ENCODE data around the gene NCCRP1. TPM values are rescaled to one million over a fixed set of nuclear protein-coding genes. Genes with fewer than 3 reads are reported as not detected.

NCCRP1 gene
- total and polyA plus RNA-seq, 4 donors: 0.05 to 0.97 (median 0.17) TPM

DNA sequence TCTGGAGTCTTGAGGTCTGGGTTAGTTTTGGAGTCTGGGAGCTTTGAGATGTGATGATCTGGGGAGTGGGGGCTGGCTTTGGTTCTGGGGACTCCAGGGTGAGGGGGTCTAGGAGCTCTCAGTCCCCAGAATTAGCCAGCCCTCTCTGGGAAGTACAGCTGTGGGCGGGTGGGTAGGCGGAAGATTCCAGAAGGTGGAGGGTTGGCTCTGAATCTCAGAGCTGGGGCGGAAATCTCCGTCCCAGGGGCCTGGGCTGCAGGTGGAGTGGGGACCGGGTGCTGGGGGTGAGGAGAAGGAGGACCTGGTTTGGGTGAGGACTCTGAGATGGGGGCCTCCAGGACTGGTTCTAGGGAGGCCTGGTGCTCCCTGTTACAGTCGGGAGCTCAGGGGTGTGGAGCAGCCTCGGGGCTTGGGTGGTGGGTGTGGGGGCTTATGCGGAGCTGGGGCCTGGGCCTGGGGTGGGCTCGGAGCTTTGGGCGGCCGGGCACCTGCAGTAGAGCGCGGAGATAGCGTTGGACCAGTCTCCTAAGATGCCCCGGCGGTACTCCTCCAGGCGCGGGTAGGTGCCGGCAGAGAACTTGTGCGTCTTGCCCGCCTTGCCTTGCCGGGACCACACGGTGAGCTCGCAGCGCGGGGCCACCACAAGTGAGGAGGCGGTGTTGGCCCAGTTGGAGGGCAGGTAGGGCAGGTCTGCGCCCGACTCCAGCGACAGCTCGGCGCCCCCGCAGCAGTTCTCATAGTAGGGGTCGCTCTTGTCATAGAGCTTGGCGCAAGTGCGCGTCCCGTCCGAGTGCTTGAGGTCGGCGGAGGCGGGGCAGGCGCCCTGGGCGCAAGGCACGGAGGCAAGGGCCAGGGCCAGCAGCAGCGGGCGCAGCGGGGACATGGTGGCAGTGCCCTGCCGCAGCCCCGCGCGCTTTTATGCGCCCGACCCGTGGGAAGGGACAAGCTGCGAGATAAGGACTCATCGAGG lies 6.9 kb downstream of the NCCRP1 start, which contains the start of gene SYCN:
Gene SYCN, minus strand, starts transcription at position 892 of the 970 bp plus-strand sequence. Its CDS starts 9 bp downstream, at position 883.
- Histone ChIP-seq H3K4me1 (ENCODE audit: control insufficient read depth in 5 of 5, insufficient read depth in 5 of 5, low read length in 5 of 5) (peaks cover 0 to 5% (median 0%) of the 10 kb centered on the region in 5 donors), H3K27ac (ENCODE audit: low read depth in 1 of 2, low read length in 1 of 2) (no peak within 1 kb of the TSS), H3K4me3 (no peak within 1 kb of the TSS), H3K27me3 (ENCODE audit: control insufficient read depth in 3 of 3, insufficient read depth in 3 of 3, low read length in 2 of 3) (peaks cover 0 to 23% (median 9%) of the 10 kb centered on the region in 3 donors), H3K9me3 (ENCODE audit: control insufficient read depth in 4 of 4, insufficient read depth in 3 of 4, low read length in 3 of 4) (no peaks in the 10 kb centered on the region), H3K36me3 (ENCODE audit: control insufficient read depth in 4 of 4, insufficient read depth in 4 of 4, low read length in 4 of 4) (no peaks in the 10 kb centered on the region), H3K9ac (ENCODE audit: insufficient read depth in 1 of 2, low read length in 2 of 2) (no peak within 1 kb of the TSS)
- TF ChIP-seq, protein P1, sequence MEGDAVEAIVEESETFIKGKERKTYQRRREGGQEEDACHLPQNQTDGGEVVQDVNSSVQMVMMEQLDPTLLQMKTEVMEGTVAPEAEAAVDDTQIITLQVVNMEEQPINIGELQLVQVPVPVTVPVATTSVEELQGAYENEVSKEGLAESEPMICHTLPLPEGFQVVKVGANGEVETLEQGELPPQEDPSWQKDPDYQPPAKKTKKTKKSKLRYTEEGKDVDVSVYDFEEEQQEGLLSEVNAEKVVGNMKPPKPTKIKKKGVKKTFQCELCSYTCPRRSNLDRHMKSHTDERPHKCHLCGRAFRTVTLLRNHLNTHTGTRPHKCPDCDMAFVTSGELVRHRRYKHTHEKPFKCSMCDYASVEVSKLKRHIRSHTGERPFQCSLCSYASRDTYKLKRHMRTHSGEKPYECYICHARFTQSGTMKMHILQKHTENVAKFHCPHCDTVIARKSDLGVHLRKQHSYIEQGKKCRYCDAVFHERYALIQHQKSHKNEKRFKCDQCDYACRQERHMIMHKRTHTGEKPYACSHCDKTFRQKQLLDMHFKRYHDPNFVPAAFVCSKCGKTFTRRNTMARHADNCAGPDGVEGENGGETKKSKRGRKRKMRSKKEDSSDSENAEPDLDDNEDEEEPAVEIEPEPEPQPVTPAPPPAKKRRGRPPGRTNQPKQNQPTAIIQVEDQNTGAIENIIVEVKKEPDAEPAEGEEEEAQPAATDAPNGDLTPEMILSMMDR (IDR thresholded peaks at IDR 0.05; ENCODE audit: control extremely low read depth, extremely low read depth): no peak
- WGBS, 2 donors: 21 to 23% methylated on average over 56 to 57 of the region's 57 CpGs
- DNase-seq (no peak), ATAC-seq (ENCODE audit: insufficient read depth, low FRiP score) (no peak)

DNA sequence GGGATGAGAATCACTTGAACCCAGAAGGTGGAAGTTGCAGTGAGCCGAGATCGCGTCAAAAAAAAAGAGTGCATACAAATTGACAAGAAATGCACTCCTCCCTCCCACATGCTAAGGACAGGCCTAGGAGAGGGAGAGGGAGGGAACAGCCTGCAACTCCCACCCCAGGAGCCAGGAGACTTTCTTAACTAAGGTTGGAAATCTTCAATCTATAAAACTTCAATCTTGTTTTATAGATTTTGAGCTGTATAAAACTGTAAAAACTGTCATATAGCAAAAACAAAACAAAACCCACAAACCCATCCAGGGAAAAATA lies 8.6 kb downstream of the NCCRP1 start:
- ATAC-seq (ENCODE audit: insufficient read depth, low FRiP score) (no peak), DNase-seq (no peak)
- Histone ChIP-seq H3K4me3 (no peak overlapping the region), H3K27me3 (ENCODE audit: control insufficient read depth in 3 of 3, insufficient read depth in 3 of 3, low read length in 2 of 3) (peaks cover 0 to 21% (median 9%) of the 10 kb centered on the region in 3 donors), H3K36me3 (ENCODE audit: control insufficient read depth in 4 of 4, insufficient read depth in 4 of 4, low read length in 4 of 4) (no peaks in the 10 kb centered on the region), H3K9me3 (ENCODE audit: control insufficient read depth in 4 of 4, insufficient read depth in 3 of 4, low read length in 3 of 4) (no peaks in the 10 kb centered on the region), H3K4me1 (ENCODE audit: control insufficient read depth in 5 of 5, insufficient read depth in 5 of 5, low read length in 5 of 5) (peaks cover 0 to 5% (median 0%) of the 10 kb centered on the region in 5 donors), H3K27ac (ENCODE audit: low read depth in 1 of 2, low read length in 1 of 2) (no peak overlapping the region), H3K9ac (ENCODE audit: insufficient read depth in 1 of 2, low read length in 2 of 2) (no peak overlapping the region)
- 70% methylated on average over 3 of the region's 3 CpGs for WGBS, 2 donors
- TF ChIP-seq, protein P1 (IDR thresholded peaks at IDR 0.05; ENCODE audit: control extremely low read depth, extremely low read depth): no peak

DNA sequence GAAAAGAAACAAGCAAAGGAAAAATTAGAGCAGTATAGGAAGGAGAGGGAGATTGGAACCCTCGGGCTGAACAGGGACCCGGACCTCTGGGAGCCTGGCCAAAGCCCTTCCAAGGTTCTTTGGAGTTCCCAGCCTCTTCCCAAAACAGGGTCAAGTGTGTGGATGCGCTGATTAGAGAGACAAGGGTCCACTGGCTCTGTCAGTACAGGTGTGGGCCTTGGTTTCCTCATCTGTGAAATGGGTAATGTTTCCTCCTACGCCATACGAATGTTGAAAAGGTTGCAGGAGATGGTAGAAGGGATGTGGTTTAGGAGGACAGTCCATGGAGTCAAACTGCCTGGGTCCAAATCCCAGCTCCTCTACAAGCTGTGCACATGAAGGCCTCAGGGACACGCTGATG lies 9.4 kb downstream of the NCCRP1 start:
- WGBS, 2 donors: 82 to 95% methylated on average over 6 of the region's 6 CpGs
- DNase-seq (no peak), ATAC-seq (ENCODE audit: insufficient read depth, low FRiP score) (no peak)
- TF ChIP-seq, protein P1 (IDR thresholded peaks at IDR 0.05; ENCODE audit: control extremely low read depth, extremely low read depth): no peak
- H3K36me3 ChIP-seq (ENCODE audit: control insufficient read depth in 4 of 4, insufficient read depth in 4 of 4, low read length in 4 of 4): no peaks in the 10 kb centered on the region
- no peak overlapping the region for H3K4me3 ChIP-seq
- peaks cover 0 to 21% (median 9%) of the 10 kb centered on the region in 3 donors for H3K27me3 ChIP-seq (ENCODE audit: control insufficient read depth in 3 of 3, insufficient read depth in 3 of 3, low read length in 2 of 3)
- H3K9me3 ChIP-seq (ENCODE audit: control insufficient read depth in 4 of 4, insufficient read depth in 3 of 4, low read length in 3 of 4): no peaks in the 10 kb centered on the region
- H3K4me1 ChIP-seq (ENCODE audit: control insufficient read depth in 5 of 5, insufficient read depth in 5 of 5, low read length in 5 of 5): peaks cover 0 to 2% (median 0%) of the 10 kb centered on the region in 5 donors
- H3K9ac ChIP-seq (ENCODE audit: insufficient read depth in 1 of 2, low read length in 2 of 2): no peak overlapping the region
- H3K27ac ChIP-seq (ENCODE audit: low read depth in 1 of 2, low read length in 1 of 2): no peak overlapping the region
